ENCODE results near the gene CCDC122. TPM values are rescaled to one million over a fixed set of nuclear protein-coding genes. Genes with fewer than 3 reads are reported as not detected.

CCDC122 gene
- total RNA-seq, 2 experiments from 2014 or later: 1.6 to 2.1 TPM

- ATAC-seq (no peak), DNase-seq (no peak)
- peaks cover 41% of the 10 kb centered on the region for H3K36me3 Mint-ChIP-seq (ENCODE audit: low read depth)
- H3K4me1 Mint-ChIP-seq (ENCODE audit: low read depth): no peaks in the 10 kb centered on the region
- no peak for TF ChIP-seq CTCF (IDR thresholded peaks at IDR 0.05)
- H3K27me3 Mint-ChIP-seq: peaks cover 4% of the 10 kb centered on the region
- H3K4me3 Mint-ChIP-seq: no peak overlapping the region
- intact Hi-C loops (cut with micrococcal nuclease): no loop called here
- CTCF ChIA-PET: no interaction called here
- POLR2A ChIA-PET: no interaction called here
- H3K9me3 Mint-ChIP-seq: peaks cover 51% of the 10 kb centered on the region
- H3K27ac Mint-ChIP-seq: no peak overlapping the region
Observed at GRCh38 chr13:43850873-43851272, 28.7 kb downstream of the CCDC122 start.

GRCh38 chr13:43848001-43848649 is 31.4 kb downstream of the CCDC122 start:
- H3K27me3 Mint-ChIP-seq: peaks cover 4% of the 10 kb centered on the region
- H3K4me3 Mint-ChIP-seq: no peak overlapping the region
- H3K9me3 Mint-ChIP-seq: peaks cover 29% of the 10 kb centered on the region
- no peaks in the 10 kb centered on the region for H3K4me1 Mint-ChIP-seq (ENCODE audit: low read depth)
- no peak for ATAC-seq
- TF ChIP-seq CTCF (IDR thresholded peaks at IDR 0.05): no peak
- CTCF ChIA-PET: no interaction called here
- H3K27ac Mint-ChIP-seq: no peak overlapping the region
- POLR2A ChIA-PET: interaction anchor here (0.6 kb wide), 1 partner anchor 830 kb away, joined by 3 read pairs; no protein-coding TSS in a partner anchor
- DNase-seq: no peak
- peaks cover 32% of the 10 kb centered on the region for H3K36me3 Mint-ChIP-seq (ENCODE audit: low read depth)
- intact Hi-C loops (cut with micrococcal nuclease): no loop called here

- DNase-seq (no peak), ATAC-seq (no peak)
- Mint-ChIP-seq H3K27ac (no peak overlapping the region), H3K4me1 (ENCODE audit: low read depth) (no peaks in the 10 kb centered on the region), H3K27me3 (peaks cover 5% of the 10 kb centered on the region), H3K4me3 (no peak overlapping the region), H3K9me3 (peaks cover 15% of the 10 kb centered on the region), H3K36me3 (ENCODE audit: low read depth) (peaks cover 22% of the 10 kb centered on the region)
- no peak for TF ChIP-seq CTCF (IDR thresholded peaks at IDR 0.05)
- intact Hi-C loops (cut with micrococcal nuclease): no loop called here
- ChIA-PET CTCF (no interaction called here), POLR2A (no interaction called here)
Observed at GRCh38 chr13:43846496-43847158, 32.9 kb downstream of the CCDC122 start.

GRCh38 chr13:43838909-43839308 is 40.6 kb downstream of the CCDC122 start:
- Mint-ChIP-seq H3K27me3 (peaks cover 2% of the 10 kb centered on the region), H3K9me3 (peaks cover 2% of the 10 kb centered on the region), H3K4me3 (no peak overlapping the region), H3K4me1 (ENCODE audit: low read depth) (no peaks in the 10 kb centered on the region), H3K36me3 (ENCODE audit: low read depth) (no peaks in the 10 kb centered on the region), H3K27ac (no peak overlapping the region)
- ChIA-PET POLR2A (interaction anchor here (0.5 kb wide), 1 partner anchor 11 kb away, joined by 3 read pairs; no protein-coding TSS in a partner anchor), CTCF (no interaction called here)
- no peak for TF ChIP-seq CTCF (IDR thresholded peaks at IDR 0.05)
- ATAC-seq (no peak), DNase-seq (no peak)
- intact Hi-C loops (cut with micrococcal nuclease): no loop called here

GRCh38 chr13:43835701-43836100 is 43.8 kb downstream of the CCDC122 start:
- Mint-ChIP-seq H3K27ac (no peak overlapping the region), H3K9me3 (no peaks in the 10 kb centered on the region), H3K27me3 (peaks cover 3% of the 10 kb centered on the region), H3K4me1 (ENCODE audit: low read depth) (no peaks in the 10 kb centered on the region), H3K36me3 (ENCODE audit: low read depth) (no peaks in the 10 kb centered on the region), H3K4me3 (no peak overlapping the region)
- ChIA-PET POLR2A (interaction anchor here (1.2 kb wide), 1 partner anchor 9 kb away, joined by 3 read pairs; no protein-coding TSS in a partner anchor), CTCF (no interaction called here)
- no peak for TF ChIP-seq CTCF (IDR thresholded peaks at IDR 0.05)
- intact Hi-C loops (cut with micrococcal nuclease): no loop called here
- DNase-seq (no peak), ATAC-seq (no peak)
